ENCODE measurements around the gene HS6ST3.
"Not testable (repeated sequence)": the region's sequence is repeated elsewhere in the genome, so short reads cannot be mapped to it uniquely, and the experiment has no call there.

The HS6ST3 gene

GRCh38 chr13:96746886-96747285, 657.0 kb downstream of the HS6ST3 start:
- TF ChIP-seq POLR2A (IDR thresholded peaks at IDR 0.05; ENCODE audit: low read length) (no peak), GATA1 (IDR thresholded peaks at IDR 0.05; ENCODE audit: low read depth, low read length) (no peak)
- DNase-seq = no peak

GRCh38 chr13:96749825-96750224, 659.9 kb downstream of the HS6ST3 start:
- DNase-seq = no peak
- TF ChIP-seq POLR2A (IDR thresholded peaks at IDR 0.05; ENCODE audit: low read length) = no peak
- TF ChIP-seq GATA1 (IDR thresholded peaks at IDR 0.05; ENCODE audit: low read depth, low read length) = no peak

GRCh38 chr13:96751089-96751488, 661.2 kb downstream of the HS6ST3 start:
- DNase-seq = no peak
- TF ChIP-seq GATA1 (IDR thresholded peaks at IDR 0.05; ENCODE audit: low read depth, low read length) (no peak), POLR2A (IDR thresholded peaks at IDR 0.05; ENCODE audit: low read length) (no peak)

- no peak for DNase-seq
- TF ChIP-seq POLR2A (IDR thresholded peaks at IDR 0.05; ENCODE audit: low read length) = no peak
- TF ChIP-seq GATA1 (IDR thresholded peaks at IDR 0.05; ENCODE audit: low read depth, low read length) = no peak
Observed at GRCh38 chr13:96762876-96763275, 673.0 kb downstream of the HS6ST3 start.

- no peak for TF ChIP-seq POLR2A (IDR thresholded peaks at IDR 0.05; ENCODE audit: low read length)
- TF ChIP-seq GATA1 (IDR thresholded peaks at IDR 0.05; ENCODE audit: low read depth, low read length) = no peak
Observed at GRCh38 chr13:96766306-96766705, 676.4 kb downstream of the HS6ST3 start.

GRCh38 chr13:96768524-96768923, 678.6 kb downstream of the HS6ST3 start:
- no peak for TF ChIP-seq GATA1 (IDR thresholded peaks at IDR 0.05; ENCODE audit: low read depth, low read length)
- TF ChIP-seq POLR2A (IDR thresholded peaks at IDR 0.05; ENCODE audit: low read length) = no peak
- DNase-seq = no peak

More at GRCh38 chr13:96766306-96766705, 676.4 kb downstream of the HS6ST3 start:
- no peak for DNase-seq

GRCh38 chr13:96769874-96770273, 680.0 kb downstream of the HS6ST3 start:
- TF ChIP-seq GATA1 (IDR thresholded peaks at IDR 0.05; ENCODE audit: low read depth, low read length) (no peak), POLR2A (IDR thresholded peaks at IDR 0.05; ENCODE audit: low read length) (no peak)
- DNase-seq = no peak

- DNase-seq = peak in 1 of 2 experiments; percentile 43
- no peak for TF ChIP-seq POLR2A (IDR thresholded peaks at IDR 0.05; ENCODE audit: low read length)
- no peak for TF ChIP-seq GATA1 (IDR thresholded peaks at IDR 0.05; ENCODE audit: low read depth, low read length)
Observed at GRCh38 chr13:96771486-96772367, 681.8 kb downstream of the HS6ST3 start.

- TF ChIP-seq POLR2A (IDR thresholded peaks at IDR 0.05; ENCODE audit: low read length) (no peak), GATA1 (IDR thresholded peaks at IDR 0.05; ENCODE audit: low read depth, low read length) (no peak)
Observed at GRCh38 chr13:96772426-96772825, 682.5 kb downstream of the HS6ST3 start.

GRCh38 chr13:96778302-96778701, 688.4 kb downstream of the HS6ST3 start:
- DNase-seq = not testable (repeated sequence)

More at GRCh38 chr13:96772426-96772825, 682.5 kb downstream of the HS6ST3 start:
- DNase-seq = no peak

GRCh38 chr13:96779691-96780090, 689.8 kb downstream of the HS6ST3 start:
- no peak for DNase-seq
- no peak for TF ChIP-seq POLR2A (IDR thresholded peaks at IDR 0.05; ENCODE audit: low read length)
- TF ChIP-seq GATA1 (IDR thresholded peaks at IDR 0.05; ENCODE audit: low read depth, low read length) = no peak

GRCh38 chr13:96780105-96780504, 690.2 kb downstream of the HS6ST3 start:
- TF ChIP-seq GATA1 (IDR thresholded peaks at IDR 0.05; ENCODE audit: low read depth, low read length) (no peak), POLR2A (IDR thresholded peaks at IDR 0.05; ENCODE audit: low read length) (no peak)
- DNase-seq = no peak

- TF ChIP-seq POLR2A (IDR thresholded peaks at IDR 0.05; ENCODE audit: low read length) = no peak
- TF ChIP-seq GATA1 (IDR thresholded peaks at IDR 0.05; ENCODE audit: low read depth, low read length) = no peak
- no peak for DNase-seq
Observed at GRCh38 chr13:96781141-96781540, 691.2 kb downstream of the HS6ST3 start.

GRCh38 chr13:96782186-96782585, 692.3 kb downstream of the HS6ST3 start:
- no peak for DNase-seq
- no peak for TF ChIP-seq GATA1 (IDR thresholded peaks at IDR 0.05; ENCODE audit: low read depth, low read length)
- TF ChIP-seq POLR2A (IDR thresholded peaks at IDR 0.05; ENCODE audit: low read length) = no peak

GRCh38 chr13:96783057-96783456, 693.1 kb downstream of the HS6ST3 start:
- TF ChIP-seq POLR2A (IDR thresholded peaks at IDR 0.05; ENCODE audit: low read length) (no peak), GATA1 (IDR thresholded peaks at IDR 0.05; ENCODE audit: low read depth, low read length) (no peak)
- DNase-seq = no peak
